HG03469 (cell line): ENCODE measurements around the gene GPR3.

Experiments used
- ATAC-seq: cut with Tn5 transposase; IDR thresholded peaks from one replicate; pipeline ENCODE4 v1.9.1; 2021; ENCODE audit warnings: mild to moderate bottlenecking, moderate library complexity, moderate number of reproducible peaks; ENCODE audit not compliant: unreplicated experiment

Gene GPR3, protein sequence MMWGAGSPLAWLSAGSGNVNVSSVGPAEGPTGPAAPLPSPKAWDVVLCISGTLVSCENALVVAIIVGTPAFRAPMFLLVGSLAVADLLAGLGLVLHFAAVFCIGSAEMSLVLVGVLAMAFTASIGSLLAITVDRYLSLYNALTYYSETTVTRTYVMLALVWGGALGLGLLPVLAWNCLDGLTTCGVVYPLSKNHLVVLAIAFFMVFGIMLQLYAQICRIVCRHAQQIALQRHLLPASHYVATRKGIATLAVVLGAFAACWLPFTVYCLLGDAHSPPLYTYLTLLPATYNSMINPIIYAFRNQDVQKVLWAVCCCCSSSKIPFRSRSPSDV

DNA sequence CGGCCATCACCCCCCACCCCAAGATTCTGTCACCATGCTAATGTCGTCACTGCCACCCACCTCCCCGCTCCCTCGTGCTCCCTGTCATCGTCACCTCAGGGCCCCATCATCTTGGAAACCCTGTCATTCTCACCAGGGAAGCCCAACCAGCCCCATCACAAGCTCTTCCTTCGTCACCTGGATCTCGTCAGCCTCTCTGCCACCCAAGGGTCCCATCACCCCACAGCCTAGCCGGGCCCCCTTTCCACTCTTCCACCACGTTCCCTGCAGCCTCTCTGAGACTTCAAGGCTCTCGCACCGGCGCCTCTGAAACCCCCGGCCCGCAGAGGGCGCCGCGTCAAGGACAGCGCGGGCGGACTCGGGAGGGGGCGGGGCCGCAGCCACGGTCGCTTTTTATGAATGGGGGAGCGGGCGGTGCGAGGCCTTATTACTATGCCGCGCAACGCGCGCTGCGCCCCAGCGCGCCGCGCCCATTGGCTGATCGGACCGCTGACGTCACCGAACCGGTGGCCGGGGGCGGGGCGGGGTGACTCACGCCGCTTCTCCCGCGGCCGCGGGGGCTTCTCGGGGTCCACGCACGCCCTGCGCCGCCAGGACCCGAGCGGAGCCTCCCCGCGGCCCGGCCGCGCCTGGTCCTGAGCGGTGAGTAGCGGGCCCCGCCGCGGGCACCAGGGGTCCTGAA lies at the start of gene GPR3:
GPR3 (plus strand) TSS at position 527 of the 682 bp plus-strand sequence. CDS start 1,177 bp downstream, outside the sequence.
- peak; percentile 59 for ATAC-seq

DNA sequence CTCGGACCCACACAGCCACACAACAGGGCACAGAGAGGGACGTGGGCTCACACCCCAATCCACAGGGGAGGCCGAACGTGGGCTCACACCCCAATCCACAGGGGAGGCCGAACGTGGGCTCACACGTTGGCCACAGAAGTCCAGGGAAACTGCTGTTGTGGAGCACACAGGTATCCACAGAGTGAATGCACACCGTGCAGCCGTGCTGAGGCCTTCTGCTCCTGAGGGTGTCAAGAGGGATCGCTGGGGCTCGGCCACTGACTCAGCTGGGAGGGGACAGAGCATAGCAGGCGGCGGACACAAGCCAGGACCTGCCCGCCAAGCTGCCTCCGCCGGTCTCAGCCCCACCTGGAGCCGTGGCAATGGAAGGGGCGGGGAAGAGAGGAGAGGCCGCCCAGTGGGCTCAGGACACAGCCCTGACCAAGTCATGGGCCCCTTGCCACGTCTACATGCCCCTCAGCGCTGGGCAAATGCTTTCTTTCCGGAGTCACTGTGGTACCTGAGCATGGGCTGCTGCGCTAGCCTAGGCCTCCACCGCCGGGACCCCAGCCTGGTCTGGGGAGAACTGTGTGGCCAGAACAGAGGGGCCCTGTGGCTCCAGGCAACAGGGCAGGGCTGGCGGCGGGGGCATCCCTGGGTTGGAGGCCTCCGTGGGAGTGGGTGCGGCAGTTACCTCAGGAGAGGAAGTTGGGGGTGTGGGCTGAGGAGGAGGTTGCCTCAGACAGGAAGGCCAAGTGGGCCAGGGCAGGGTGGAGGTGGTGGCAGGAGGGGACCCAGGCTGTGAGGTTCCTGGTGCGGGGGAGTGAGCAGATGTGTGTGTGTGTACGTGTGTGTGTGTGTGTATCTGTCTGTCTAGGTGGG lies 49.4 kb upstream of the GPR3 start:
- no peak for ATAC-seq

DNA sequence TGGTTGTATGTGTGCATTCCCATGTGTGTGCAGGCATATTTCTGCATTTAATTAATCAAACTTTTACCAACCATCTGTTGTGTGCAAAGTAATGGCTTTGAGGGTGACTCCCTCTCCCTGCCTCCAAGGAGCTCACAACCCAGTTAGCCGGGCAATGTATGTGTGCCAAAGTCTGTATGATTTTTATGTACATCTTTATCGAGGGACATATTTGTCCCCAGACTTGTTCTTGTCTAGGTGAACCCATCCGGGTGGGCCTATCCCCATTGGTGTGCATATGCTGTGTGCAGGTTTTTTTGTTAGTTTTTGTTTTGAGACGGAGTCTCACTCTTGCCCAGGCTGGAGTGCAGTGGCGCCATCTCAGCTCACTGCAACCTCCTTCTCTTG lies 48.8 kb upstream of the GPR3 start:
- no peak for ATAC-seq

DNA sequence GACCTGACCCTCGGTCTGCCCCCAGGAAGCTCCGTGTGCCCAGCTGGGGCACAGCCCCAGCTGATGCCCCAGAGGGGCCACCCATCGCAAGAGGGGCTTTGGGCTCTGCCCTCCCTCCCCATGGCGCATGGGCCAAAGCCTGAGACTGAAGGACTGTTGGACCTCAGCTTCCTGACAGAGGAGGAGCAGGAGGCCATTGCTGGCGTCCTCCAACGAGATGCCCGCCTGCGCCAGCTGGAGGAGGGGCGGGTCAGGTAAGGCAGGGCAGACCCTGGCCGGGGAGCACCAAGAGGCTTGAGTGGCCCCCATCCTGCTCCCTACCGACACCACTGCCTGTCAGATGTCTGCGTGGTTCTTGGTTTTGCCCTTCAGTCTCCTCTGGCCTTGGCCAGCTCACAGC lies 47.1 kb upstream of the GPR3 start:
- ATAC-seq: no peak

DNA sequence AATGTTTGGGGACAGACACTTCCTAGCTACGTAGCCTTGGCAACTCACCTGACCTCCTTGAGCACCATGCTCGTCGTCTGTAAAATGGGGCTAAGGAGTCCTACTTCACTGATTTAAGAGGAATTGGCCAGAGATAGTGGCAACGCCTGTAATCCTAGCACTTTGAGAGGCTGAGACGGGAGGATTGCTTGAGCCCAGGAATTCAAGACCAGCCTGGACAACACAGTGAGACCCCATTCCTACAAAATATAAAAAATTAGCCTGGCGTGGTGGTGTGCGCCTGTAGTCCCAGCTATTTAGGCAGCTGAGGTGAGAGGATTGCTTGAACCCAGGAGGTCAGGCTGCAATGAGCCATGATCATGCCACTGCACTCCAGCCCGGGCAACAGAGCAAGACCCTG lies 46.1 kb upstream of the GPR3 start:
- ATAC-seq: no peak

DNA sequence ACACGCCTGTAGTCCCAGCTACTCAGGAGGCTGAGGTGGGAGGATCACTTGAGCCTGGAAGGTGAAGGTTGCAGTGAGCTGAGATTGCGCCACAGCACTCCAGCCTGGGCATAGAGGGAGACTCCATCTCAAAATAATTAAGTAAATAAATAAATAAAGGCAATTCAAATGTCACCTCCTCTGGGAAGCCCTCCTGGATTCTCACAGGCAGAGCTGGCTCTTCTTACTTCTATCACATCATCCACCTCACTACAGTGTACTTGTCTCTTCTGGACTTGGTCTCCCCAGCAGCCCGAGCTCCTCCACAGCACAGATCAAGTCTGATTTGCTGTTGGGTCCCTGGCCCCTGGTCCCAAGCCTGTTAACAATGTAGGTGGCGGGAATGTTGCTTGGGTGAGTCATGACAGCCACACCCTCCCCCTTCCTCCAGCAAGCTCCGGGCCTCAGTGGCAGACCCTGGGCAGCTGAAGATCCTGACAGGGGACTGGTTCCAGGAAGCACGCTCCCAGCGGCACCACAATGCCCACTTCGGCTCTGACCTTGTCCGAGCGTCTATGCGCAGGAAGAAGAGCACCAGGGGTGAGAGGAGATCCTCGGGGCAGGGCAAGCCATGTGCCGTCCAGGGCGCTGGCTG lies 45.3 kb upstream of the GPR3 start:
- ATAC-seq: no peak

DNA sequence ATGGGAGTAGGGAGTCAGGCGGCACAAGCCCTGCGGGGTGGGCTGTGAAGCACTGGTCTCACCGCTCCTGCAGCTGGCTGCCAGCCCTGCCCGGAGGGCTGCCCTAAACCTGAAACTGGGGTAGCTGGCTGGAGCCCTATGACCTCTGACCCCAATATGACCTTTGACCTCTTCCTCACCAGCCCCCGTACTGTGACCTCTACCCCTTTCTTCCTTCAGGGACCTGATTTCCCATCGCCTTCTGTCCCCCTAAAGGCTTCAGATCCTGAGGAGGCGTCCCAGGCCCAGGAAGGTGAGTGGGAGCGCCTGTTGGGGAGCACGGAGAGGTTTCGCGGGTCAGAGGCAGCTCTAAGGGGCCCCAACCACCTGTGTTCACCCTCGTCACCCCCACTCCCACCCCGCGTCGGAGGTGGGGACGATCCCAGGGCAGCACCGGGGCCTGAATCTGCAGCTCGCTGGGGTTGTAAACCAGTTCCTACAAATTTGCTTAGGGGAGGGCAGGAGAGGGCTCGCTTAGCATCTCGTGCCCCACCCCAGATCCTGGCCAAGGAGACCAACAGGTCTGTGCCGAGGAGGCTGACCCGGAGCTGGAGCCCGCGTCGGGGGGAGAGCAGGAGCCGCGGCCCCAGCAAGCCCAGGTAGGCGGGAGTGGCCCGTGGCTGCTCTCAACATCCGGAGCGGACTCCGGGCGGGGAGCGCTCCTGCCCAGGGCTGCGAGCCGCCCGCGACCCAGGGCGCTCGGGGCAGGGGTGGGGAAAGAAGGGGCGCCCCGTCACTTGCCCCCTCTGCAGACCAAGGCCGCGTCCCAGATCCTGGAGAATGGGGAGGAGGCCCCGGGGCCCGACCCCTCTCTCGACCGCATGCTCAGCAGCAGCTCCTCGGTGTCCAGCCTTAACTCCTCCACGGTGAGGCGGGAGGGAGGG lies 43.3 kb upstream of the GPR3 start:
- no peak for ATAC-seq

DNA sequence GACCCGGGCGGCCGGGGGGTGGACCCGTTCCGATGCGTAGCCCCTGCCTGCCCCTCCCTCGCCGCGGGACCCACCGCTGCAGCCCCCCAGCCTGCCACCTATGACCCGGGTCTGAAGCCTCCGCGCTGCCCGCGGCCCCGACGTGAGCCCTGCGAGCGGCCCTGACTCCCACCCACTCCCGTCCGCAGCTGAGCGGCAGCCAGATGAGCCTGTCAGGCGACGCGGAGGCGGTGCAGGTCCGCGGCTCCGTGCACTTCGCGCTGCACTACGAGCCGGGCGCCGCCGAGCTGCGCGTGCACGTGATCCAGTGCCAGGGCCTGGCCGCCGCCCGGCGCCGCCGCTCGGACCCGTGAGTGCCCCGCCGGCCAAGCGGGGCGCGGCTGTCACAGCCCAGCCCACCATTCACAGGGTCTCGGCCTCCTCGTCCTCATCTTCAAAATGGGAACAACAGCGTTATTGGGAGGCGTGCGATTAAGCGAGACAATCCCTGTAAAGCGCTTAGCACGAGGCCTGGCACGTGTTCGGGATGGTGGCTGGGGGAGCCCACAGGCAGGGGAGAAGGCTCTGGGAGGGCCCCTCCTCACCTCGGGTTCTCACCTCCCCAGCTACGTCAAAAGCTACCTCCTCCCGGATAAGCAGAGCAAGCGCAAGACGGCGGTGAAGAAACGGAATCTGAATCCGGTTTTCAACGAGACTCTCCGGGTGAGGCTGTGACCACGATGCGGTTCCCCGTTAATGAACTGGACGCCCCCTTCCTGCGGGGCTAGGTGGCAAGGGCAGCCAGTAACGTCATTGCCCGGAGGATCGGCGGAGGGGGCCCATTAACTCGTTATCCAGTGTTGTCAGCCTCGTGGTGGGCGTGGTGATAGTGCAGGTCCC lies 42.4 kb upstream of the GPR3 start:
- no peak for ATAC-seq

DNA sequence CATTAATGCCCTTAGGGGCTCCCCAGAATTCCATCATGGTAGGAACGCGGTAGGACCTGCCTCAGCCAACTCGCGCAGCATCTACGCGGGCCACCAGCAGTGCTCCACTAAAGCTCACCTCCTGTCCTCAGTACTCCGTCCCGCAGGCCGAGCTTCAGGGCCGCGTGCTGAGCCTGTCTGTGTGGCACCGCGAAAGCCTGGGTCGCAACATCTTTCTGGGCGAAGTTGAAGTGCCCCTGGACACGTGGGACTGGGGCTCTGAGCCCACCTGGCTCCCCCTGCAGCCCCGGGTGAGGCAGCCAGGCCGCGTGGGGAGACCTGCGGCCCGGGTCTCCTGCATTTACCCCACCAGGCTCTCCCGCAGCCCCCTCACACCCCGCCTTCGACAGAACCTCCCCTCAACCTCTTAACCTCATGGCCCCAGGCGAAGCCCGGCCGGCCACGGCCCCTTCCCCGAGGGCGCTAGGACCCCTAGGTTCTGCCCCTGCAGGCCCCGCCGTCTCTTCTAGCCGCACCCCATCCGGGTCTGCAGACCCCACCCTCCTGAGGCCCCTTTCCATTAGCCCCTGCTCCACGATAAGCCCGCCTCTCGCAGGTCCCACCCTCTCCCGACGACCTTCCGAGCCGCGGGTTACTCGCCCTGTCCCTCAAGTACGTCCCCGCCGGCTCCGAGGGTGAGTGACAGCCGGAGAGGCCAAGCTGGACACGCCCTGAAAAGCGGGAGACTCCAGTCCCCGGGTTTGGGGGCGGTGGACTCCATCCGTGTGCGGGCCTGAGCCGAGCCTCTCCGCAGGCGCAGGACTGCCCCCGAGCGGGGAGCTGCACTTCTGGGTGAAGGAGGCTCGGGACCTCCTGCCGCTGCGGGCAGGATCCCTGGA lies 41.5 kb upstream of the GPR3 start:
- no peak for ATAC-seq

DNA sequence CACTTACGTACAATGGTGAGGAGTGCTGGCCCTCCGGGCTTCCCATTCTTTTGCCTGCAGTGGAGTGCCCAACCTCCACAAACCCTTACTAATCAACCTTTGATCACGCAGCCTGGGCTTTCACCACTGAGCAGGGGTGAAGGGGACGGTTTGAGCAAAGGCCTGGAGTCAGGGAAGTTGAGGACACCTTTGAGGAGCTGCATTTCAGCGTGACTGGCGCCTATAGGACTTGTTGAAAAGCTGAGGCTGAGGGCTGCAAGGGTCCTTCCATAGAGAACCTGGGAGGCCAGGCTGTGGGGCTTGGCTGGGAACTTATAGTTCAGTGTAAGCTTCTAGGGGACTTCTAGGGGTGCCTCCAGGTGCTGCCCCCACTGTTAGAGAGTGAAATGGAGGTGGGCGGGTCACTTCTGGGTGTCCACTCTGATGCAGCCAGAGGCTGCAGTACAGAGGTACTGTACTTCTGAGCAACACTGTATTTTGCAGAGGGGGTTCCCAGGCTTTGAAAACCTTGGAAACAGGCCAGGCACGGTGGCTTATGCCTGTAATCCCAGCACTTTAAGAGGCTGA lies 40.8 kb upstream of the GPR3 start:
- no peak for ATAC-seq

DNA sequence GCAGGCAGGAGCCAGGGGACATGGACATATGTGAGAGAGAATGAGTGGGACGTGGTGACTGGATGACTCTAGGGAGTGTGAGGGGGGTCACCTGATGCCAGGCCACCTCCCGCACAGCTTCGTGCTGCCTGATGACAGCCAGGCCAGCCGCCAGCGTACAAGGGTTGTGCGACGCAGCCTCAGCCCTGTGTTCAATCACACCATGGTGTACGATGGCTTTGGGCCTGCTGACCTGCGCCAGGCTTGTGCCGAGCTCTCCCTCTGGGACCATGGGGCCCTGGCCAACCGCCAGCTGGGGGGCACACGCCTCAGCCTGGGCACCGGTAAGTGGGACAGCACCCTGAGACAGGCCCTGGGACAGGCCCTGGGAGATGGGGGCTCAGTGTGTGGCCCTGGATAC lies 39.3 kb upstream of the GPR3 start:
- no peak for ATAC-seq

DNA sequence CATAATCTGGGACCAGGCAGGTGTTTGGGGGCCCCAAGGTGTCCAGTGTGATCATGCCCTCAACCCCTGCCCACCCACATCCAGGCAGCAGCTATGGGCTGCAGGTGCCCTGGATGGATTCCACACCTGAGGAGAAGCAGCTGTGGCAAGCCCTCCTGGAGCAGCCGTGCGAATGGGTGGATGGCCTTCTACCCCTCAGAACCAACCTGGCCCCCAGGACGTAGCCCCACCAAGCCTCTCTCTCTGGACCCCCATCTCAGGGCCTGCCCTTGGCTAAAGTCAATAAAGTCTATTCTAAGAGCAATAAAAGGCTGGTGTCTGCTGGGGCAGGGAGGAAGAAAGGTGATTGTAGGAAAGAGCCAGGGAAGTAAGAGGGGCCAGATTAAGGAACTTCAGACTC lies 38.8 kb upstream of the GPR3 start:
- ATAC-seq: no peak

DNA sequence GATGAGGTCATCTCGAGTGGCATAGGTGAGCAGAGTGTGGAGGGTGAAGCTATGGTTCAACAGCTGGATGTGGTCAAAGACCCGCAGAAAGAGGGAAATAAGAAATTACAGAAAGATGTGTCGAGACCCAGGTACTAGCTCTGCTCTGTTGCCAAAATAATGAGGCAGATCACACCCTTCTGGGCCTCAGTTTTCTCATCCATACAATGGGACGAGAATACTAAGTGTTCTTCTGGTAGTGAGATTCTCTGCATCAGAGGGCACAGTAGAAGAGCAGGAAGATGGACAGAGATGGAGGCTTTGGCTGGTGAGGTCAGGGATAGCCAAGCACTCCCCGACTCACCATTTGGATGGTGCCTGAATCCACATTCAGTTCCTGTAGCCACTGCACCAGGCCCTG lies 36.7 kb upstream of the GPR3 start:
- no peak for ATAC-seq

DNA sequence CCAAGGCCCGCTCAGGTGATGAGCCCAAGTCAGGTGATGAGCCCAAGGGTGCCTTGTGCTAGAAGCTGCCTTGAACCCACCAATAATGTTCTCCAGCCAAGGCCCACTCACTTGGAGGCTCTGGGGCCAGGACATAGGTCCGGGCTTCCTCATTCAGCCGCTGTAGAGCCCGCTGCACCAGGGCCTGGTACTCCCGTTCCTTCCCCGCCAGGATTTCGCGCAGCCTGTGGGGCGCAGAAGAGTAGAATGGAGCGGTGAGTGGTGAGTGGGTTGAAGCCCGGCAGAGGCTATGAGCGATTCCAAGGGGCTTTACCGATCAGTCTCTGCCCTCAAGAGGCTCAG lies 36.2 kb upstream of the GPR3 start:
- ATAC-seq: no peak

DNA sequence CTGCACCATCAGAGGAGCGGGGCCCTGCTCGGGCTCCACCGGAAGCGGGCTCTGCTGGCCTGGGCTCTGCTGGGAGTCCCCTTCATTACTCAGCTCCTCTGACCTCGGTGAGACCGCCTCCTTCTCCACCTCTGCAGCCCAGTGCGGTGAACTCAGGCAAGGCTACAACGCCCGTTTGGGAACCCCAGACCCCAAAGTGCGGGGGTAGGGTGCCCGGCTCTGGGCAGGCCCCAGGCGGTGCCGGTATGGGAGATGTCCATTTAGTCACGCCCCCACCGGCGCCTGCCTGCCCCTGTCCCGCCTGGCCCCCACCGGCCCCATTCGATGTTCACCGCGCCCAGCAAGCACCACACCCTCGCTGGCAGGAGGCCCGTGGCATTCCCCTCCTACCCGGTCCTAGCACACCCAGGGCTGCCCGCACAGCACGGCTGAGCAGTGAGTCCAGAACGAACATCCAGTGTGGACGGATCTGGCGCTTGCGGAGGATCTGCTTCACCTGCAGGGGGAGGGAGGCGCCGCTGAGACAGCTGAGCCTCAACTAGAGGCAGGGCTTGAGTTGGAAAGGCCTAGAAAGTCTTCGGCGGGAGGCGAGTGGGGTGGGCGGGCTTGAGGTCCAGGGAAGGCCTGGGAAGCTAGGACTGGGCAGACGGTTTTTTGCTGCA lies 35.7 kb upstream of the GPR3 start:
- no peak for ATAC-seq

DNA sequence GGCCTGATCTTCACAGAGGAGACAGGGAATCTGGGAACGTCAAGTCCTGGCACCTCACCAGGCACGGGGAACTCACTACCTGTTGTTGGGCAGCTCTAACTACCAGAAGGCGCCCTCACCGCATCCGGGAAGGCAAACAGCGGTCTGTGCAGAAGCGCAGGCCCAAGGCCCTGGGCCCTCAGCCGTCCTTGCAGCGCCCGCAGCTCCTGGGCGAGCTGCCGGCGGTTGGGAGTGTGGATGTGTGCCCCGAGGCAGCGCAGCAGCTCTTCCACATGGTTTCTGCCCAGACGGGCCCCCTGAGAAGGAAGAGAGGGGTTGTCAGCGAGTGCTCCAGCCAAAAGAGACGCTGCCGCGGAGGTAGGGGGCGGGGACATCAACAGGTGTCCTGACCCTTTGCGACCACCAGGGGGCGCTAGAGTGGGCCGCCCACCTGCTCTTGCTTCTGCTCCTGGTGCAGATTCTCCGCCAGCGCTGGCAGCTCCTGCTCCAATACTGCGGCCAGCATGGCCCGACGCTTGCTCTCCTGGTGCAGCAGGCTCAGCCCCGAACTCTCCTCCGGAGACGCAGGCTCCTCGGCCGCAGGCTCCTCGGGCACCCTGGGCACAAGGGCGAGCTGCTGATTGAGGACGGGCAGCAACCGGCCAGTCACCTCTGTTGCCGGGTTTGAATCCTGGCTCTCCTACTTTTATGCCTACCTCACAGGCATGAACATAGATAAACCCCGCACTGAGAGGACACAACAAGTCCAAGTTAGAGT lies 35.0 kb upstream of the GPR3 start:
- ATAC-seq: no peak
